H54 (cell line): Measurements from ENCODE around the gene MARK2.
"Not testable (repeated sequence)": the region's sequence is repeated elsewhere in the genome, so short reads cannot be mapped to it uniquely, and the experiment has no call there.

Experiments
- DNase-seq: peaks from one replicate; pipeline ENCODE4 v3.0.0; 2011; ENCODE audit warnings: low spot score, mixed read lengths; ENCODE audit not compliant: insufficient read length
- FAIRE-seq: peaks from 3 replicates; lab custom pipeline; 2011; peaks lifted over from hg19 to GRCh38; lab: Jason Lieb, UNC
- POLR2A ChIP-seq: IDR thresholded peaks from 2 replicates; pipeline ENCODE4 v1.6.1; 2011; ENCODE audit warnings: low read depth, mild to moderate bottlenecking, low read length

The MARK2 gene

GRCh38 chr11:63838678-63839507, at the start of gene MARK2:
Gene MARK2, plus strand, starts transcription at chr11:63839110. Its CDS starts 397 bp downstream, at chr11:63839507.
- TF ChIP-seq POLR2A, result peak; percentile 90
- DNase-seq (peak; percentile 78), FAIRE-seq (no peak)

DNA sequence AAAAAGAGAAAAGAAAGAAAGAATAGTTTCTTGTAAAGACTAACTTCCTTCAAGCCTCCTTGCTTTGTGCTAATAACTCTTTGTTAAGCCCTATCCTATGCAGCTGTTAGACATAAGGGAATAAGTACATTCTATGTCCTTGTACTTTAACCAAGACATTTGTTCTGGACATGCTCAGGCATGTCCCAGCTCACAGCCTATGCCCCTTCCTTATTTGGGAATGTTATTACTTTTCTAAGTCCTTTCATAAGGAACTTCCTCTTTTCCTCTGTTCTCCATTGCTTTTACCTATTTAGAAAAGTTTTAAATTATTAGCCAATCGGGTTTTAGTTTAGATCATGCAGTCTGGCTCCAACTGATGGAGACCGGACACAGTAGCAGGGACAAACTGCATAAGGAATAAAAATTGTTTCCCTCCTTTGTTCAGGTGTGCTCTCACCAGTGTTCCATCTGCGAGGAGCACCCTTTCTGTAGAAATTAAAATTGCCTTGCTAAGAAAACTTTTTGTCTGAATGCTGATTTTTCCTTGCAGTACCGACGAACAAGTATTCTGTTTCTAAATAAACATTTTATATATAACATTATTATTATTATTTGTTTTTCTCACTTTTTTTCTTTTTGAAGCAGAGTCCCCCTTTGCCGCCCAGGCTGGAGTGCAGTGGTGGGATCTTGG, 47.3 kb upstream of the MARK2 start:
- DNase-seq (no peak), FAIRE-seq (no peak)

DNA sequence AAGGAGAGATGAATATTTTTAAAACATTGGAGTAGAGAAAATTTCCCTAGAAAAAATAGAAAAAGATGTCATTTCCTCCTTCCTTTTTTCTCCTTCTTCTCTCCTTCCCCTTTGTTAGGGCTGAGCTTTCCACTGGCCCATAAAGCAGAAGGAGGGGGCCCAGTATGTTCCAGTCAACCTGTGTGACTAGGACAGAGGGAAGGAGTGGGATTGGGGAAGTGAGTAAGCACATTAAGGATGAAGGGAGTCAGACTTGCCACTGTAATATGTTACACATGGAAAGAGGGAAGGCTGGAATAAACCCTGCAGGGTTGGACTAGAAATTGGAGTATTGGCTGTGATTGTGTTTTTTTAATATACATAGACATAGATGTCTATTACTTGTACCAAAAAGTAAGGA, 45.7 kb upstream of the MARK2 start:
- no peak for DNase-seq
- TF ChIP-seq POLR2A, result no peak
- FAIRE-seq, result no peak

More for the DNA sequence above, 47.3 kb upstream of the MARK2 start:
- no peak for TF ChIP-seq POLR2A

- FAIRE-seq (no peak), DNase-seq (no peak)
- TF ChIP-seq POLR2A, result no peak
Observed at GRCh38 chr11:63795066-63795465, 43.8 kb upstream of the MARK2 start.

GRCh38 chr11:63800921-63801320, 38.0 kb upstream of the MARK2 start:
- FAIRE-seq (no peak), DNase-seq (no peak)
- TF ChIP-seq POLR2A, result no peak

- FAIRE-seq (no peak), DNase-seq (peak; percentile 58)
- TF ChIP-seq POLR2A, result no peak
Observed at GRCh38 chr11:63802637-63803414, 36.1 kb upstream of the MARK2 start.

DNA sequence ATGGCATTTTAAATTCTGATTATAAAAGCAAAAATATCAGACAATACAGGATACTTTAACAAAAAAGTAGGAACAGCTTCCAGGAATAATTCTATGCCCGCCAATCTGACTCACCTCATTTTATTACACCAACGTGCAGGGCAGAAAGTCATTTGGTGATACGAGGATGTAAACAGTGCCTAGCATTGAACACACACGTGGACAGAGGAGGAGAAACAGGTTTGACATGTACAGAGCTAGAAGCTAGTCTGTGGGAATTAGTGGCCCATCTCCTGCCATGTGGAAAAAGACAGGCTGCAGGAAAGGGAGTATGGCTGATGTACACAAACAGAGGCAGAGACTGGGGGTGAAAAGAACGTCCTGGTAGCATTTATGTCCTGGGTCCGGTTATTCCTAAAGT, 34.7 kb upstream of the MARK2 start:
- DNase-seq, result no peak
- no peak for FAIRE-seq
- no peak for TF ChIP-seq POLR2A

DNA sequence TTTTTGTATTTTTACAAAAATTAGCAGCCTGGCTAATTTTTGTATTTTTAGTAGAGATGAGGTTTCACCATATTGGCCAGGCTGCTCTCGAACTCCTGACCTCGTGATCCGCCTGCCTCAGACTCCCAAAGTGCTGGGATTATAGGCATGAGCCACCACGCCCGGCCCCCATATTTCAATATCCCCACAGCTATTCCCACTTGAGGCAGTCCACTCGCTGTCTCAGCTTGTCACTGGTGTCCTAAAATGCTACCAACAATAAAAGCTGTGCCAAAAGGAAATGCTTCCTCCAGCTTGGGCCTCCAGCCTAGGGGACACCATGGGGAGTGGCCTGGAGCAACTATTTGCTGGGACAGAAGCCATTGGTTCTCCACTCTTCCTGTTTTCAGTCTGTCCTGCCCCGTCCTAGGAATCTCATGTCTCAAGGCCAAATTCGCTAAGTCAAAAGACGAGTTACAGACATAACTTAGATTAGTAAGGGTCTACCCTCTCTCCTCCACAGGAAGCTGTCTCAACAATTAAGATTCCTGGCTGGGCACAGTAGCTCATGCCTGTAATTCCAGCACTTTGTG, 33.0 kb upstream of the MARK2 start:
- TF ChIP-seq POLR2A, result no peak
- no peak for DNase-seq
- no peak for FAIRE-seq

DNA sequence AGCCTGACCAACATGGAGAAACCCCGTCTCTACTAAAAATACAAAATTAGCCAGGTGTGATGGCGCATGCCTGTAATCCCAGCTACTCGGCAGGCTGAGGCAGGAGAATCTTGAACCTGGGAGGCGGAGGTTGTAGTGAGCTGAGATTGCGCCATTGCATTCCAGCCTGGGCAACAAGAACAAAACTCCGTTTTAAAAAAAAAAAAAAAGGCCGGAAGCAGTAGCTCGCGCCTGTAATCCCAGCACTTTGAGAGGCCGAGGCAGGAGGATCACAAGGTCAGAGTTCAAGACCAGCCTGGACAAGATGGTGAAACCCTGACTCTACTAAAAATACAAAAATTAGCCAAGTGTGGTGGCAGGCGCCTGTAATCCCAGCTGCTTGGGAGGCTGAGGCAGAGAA, 28.5 kb upstream of the MARK2 start:
- not testable (repeated sequence) for DNase-seq, FAIRE-seq

- no peak for DNase-seq
- no peak for TF ChIP-seq POLR2A
- no peak for FAIRE-seq
Observed at GRCh38 chr11:63811522-63811921, 27.4 kb upstream of the MARK2 start.

DNA sequence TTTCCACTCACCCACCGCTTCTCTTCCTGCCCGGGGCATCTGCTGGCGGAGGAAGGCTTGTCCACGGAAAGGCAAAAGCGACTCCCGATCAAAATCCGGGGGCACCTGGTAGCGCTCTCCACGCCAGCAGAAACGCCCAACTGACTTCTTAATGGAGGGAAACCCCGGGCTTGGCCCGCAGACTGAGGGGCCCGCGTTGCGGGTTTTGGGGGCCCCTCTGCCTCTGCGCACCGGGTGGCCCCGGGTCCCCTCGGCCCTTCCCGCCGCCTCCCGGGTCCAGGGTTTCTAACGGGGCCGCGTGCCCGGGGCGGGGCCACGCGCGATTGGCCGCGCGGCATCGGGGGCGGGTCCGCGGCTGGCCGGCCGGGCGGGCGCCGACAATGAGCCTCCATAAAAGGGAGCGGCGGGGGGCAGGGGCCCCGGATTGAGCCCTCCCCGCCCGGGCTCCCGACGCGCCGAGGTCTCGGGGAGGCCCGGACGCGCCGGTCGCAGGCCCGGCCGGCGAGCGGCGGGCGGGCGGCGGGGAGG, 25.8 kb upstream of the MARK2 start, which contains the start of gene SPINDOC:
Gene SPINDOC (plus strand): TSS at position 422 of the 528 bp plus-strand sequence. CDS start 231 bp downstream, outside the sequence.
- no peak for FAIRE-seq
- DNase-seq, result peak; percentile 89
- TF ChIP-seq POLR2A, result peak; percentile 89

DNA sequence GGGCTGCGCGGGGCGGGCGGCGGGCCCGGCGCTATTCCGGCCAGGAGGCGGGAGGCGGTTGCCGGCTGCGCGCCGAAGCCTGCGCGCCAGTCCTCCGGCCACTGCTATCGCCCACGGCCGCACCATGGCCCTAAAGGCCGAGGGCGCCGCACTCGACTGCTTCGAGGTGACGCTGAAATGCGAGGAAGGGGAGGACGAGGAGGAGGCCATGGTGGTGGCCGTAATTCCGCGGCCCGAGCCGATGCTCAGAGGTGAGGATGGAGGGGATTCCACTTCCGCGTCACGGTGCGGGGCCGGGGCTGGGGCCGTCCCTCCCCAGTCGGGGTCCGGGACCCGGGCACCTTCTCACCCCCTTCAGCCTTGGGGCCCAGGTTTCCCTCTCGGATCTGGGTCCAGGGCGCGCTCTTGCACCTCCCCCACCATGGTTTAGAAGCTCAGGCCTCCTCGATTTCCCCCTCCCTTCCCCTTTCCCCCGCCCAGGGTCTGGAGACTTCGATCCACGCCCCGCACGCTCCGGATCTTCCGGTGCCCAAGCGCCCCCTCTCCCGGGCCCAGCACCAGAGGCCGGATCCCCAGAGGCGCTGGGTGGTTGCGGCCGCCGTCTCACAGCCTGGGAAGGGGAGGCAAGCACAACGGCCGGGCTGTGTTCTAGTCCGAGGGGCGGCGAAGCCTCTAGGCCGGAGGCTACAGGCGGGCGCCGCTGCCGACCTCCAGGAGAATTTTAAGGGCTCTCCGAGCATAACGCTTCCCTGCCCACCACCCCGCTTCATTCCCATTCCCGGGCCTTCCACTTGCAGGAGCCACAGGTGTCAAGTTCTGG, 25.1 kb upstream of the MARK2 start:
- FAIRE-seq, result no peak
- peak; percentile 36 for DNase-seq
- TF ChIP-seq POLR2A, result no peak
